ENCODE measurements around the gene SYK.
"Not testable (repeated sequence)": the region's sequence is repeated elsewhere in the genome, so short reads cannot be mapped to it uniquely, and the experiment has no call there.

SYK gene

GRCh38 chr9:90883661-90884060 lies 82.0 kb downstream of the SYK start:
- DNase-seq = no peak

- DNase-seq = no peak
These were observed 82.6 kb downstream of the SYK start for GRCh38 chr9:90884178-90884577.

GRCh38 chr9:90886868-90887267 lies 85.2 kb downstream of the SYK start:
- DNase-seq = not testable (repeated sequence)

GRCh38 chr9:90888941-90889340 lies 87.3 kb downstream of the SYK start:
- no peak for DNase-seq

GRCh38 chr9:90890146-90890810 lies 88.7 kb downstream of the SYK start:
- DNase-seq = peak; percentile 5

GRCh38 chr9:90891308-90892040 lies 89.9 kb downstream of the SYK start:
- no peak for DNase-seq

- DNase-seq = no peak
These were observed 91.3 kb downstream of the SYK start for GRCh38 chr9:90892918-90893317.

GRCh38 chr9:90893706-90894105 lies 92.1 kb downstream of the SYK start:
- DNase-seq = no peak

GRCh38 chr9:90894986-90895687 lies 93.5 kb downstream of the SYK start:
- DNase-seq = peak; percentile 13

- DNase-seq = no peak
These were observed 94.2 kb downstream of the SYK start for GRCh38 chr9:90895786-90896185.

GRCh38 chr9:90896231-90896630 lies 94.6 kb downstream of the SYK start:
- no peak for DNase-seq

GRCh38 chr9:90898228-90898627 lies 96.6 kb downstream of the SYK start:
- no peak for DNase-seq

GRCh38 chr9:90899287-90899686 lies 97.7 kb downstream of the SYK start:
- DNase-seq = no peak

- no peak for DNase-seq
These were observed 98.5 kb downstream of the SYK start for GRCh38 chr9:90900130-90900529.

GRCh38 chr9:90901933-90902332 lies 100.3 kb downstream of the SYK start:
- no peak for DNase-seq

GRCh38 chr9:90903766-90904424 lies 102.3 kb downstream of the SYK start:
- DNase-seq = no peak

- no peak for DNase-seq
These were observed 103.3 kb downstream of the SYK start for GRCh38 chr9:90904706-90905478.

GRCh38 chr9:90905822-90906221 lies 104.2 kb downstream of the SYK start:
- DNase-seq = no peak

GRCh38 chr9:90906316-90907055 lies 104.9 kb downstream of the SYK start:
- no peak for DNase-seq

- DNase-seq = no peak
These were observed 105.4 kb downstream of the SYK start for GRCh38 chr9:90907056-90907445.

GRCh38 chr9:90907790-90908189 lies 106.2 kb downstream of the SYK start:
- no peak for DNase-seq

GRCh38 chr9:90909225-90909624 lies 107.6 kb downstream of the SYK start:
- DNase-seq = no peak

All from hematopoietic multipotent progenitor cell treated with erythropoietin and hydrocortisone succinate and interleukin-3 and kit ligand, for 6 days (in vitro differentiated cells).